GM19240 (cell line): ENCODE measurements around the gene TLE4.
"Not testable (repeated sequence)": the region's sequence is repeated elsewhere in the genome, so short reads cannot be mapped to it uniquely, and the experiment has no call there.

ENCODE experiments used
- DNase-seq: peaks from one replicate; pipeline ENCODE4 v3.0.0; 2011; ENCODE audit warnings: low spot score; ENCODE audit not compliant: insufficient read length

The TLE4 gene

DNA sequence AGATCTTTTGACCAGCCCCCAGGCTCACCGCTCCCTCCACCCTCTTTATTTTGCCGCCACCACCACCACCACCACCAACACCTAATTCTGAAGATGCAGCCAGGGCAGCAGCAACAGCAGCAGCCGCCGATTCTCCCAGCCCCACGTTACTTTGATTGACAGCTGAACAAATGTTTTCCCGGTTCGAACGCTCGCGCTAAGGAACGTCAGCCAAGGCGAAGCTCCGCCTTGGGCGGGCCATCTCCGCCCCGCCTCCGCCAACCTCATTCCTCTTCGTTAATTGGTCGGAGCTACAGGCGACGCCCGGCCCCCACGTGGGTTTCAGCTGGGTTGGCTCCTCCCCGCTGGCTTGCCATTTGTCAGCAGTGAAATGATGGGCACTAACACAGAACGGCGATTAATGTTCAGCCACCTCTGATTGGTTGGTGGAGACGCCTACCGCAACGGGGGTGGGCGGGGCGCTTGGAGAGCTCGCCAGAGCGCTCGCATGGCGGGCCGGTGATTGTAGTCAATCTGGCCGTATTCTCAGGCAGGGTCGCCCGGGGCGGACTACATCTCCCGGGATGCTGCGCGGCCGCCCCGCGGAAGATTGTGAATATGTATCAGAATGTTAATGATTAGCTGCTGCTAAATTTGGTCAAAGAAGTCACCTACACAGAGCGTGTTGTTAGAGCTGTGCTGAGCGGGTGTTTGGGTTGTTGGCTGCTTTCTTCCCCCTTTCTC, at the start of gene TLE4:
TSS of gene TLE4 (plus strand) at position 657 of the 723 bp plus-strand sequence. CDS start 826 bp downstream, outside the sequence.
- DNase-seq, result peak; percentile 69

DNA sequence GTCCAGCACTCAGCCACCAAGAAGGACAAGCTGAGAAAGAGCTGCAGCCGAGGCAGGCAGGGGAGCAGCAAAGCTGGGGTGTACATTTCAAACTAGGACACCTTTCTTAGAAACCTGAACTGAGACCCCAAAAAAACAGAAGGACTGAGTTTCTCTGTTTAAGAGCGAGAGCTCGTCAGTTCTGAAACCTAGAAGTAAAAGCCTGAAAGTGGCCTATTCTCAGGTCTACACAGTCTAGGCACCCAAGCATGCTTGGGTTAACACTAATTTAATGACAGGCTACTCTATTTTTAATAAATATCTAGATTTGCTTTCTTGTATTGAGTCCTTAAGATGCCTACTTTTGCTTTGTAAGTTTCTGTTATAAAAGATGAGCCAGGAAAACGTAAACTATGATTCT, 49.0 kb upstream of the TLE4 start:
- no peak for DNase-seq

DNA sequence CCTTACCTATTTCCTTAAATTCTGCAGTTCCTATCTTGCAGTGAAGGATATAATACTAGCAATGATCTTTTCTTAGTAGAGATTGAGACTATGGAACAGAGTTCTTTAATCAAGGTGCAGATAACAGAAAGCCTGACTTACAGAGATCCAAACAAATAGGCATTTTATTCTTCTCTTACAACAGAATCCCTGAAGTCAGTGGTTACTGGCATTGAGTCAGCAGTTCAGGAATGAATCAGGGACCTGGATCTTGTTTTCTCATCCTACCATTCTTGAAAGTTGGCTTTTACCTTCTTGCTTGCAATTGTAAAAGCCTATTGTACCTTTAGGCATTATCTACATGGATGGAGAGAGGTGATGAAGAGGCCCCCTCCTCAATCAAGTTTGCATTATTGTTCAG, 47.5 kb upstream of the TLE4 start:
- no peak for DNase-seq

DNA sequence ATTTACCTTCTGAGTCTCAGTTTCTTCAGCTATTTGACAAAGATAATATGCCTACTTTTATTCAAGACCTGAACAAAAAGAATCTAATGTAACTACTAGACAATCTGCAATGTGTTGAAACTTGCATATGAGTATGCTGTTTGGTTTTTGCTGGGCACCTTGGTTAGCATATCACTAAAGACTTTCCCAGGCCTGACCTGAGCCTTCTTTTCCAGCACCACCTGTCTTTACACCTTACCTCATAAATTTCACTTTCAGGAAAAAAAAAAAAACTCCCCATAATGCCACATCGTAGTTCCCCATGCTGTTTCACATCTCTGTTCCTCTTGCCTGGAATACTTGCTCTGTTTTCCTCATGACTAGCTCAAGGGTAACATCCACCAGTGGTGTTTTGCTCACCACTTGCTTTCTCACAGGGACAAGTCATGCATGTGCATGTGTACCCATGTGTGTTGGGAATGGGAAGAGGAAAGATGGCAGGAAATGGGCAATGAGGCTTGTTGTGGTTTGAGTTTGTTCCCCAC, 45.6 kb upstream of the TLE4 start:
- no peak for DNase-seq

DNA sequence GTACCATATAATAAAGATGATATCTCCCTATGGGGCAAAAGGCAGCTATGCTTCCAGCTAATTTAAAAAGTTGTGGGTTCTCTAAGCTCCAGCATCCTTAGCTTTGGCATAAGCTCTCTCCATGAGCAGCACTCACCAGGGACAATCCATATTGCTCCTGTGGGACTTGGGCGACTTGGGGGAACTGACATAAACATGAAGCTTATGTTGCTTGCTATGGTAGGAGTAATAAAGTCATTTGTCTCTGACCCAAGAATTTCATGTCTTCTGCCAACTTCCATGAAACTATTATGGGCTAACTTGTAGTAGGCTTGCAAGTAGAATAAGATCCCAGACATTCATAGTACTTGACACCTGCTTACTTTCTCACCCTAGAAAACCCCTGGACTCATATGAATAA, 36.2 kb upstream of the TLE4 start:
- no peak for DNase-seq

DNA sequence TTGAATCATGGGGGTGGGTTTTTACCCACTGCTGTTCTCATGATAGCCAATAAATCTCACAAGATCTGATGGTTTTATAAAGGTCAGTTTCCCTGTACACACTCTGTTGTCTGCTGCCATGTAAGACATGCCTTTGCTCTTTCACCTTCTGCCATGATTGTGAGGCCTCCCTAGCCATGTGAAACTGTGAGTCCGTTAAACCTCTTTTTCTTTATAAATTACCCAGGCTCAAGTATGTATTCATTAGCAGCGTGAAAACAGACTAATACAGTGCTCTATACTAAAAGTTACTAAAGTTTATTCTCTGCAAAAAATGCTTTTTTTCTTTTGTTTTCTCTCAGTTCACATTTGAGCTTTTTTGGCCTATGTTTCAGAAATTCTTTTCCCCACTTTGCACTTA, 33.9 kb upstream of the TLE4 start:
- no peak for DNase-seq

DNA sequence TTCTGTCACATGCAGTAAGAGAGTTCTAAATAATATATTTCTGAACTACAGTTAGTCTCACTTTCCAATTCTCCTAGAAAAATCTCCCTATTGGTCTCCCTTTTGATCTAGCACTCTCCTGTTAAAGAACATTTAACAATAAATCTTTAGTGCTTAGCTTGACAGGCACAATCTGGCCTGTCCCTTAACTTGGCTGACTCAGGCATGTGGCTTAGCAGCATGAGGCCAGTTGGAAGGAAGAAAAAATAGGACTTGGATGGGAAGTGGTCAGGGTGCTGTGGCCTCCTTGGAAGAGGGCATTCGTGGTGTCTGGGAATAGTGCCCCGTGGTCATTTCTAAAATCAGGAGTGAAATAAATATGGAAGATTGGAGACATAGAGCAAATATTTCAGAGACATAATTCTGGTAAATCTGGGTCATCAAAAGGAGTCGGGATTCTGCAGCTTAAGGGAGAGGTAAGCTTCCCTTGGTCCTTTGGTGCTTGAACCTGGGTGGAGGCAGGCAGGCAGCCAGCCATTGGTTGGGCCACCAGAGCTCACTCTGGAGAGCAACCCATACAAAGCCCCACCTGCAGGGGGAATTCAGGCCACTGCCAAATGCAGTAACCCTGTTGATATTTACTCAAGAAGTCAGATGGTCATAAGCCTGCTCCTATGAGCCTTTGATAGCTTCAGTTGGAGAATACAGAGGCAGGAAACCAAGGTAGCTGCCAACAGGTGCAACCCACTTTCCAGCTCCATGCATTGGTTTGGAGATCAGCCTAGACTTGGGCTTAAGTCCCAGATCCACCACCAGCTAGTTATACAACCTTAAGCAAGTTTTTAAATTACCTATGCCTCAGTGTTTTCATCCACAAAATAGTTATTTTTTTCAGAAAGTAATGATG, 28.8 kb upstream of the TLE4 start:
- DNase-seq, result no peak

DNA sequence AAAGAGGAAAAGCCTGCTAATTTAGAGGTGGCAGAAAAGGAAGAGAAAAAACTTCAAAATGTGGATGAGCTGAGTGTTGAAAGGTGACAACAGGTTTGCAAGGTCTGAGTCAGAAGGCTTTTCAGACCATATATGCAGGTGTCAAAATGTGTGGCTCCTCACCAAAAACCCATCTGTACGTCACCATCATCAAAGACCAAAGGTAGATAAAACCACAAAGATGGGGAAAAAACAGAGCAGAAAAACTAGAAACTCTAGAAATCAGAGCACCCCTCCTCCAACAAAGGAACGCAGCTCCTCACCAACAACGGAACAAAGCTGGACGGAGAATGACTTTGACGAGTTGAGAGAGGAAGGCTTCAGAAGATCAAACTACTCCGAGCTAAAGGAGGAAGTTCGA, 27.4 kb upstream of the TLE4 start:
- DNase-seq, result not testable (repeated sequence)

DNA sequence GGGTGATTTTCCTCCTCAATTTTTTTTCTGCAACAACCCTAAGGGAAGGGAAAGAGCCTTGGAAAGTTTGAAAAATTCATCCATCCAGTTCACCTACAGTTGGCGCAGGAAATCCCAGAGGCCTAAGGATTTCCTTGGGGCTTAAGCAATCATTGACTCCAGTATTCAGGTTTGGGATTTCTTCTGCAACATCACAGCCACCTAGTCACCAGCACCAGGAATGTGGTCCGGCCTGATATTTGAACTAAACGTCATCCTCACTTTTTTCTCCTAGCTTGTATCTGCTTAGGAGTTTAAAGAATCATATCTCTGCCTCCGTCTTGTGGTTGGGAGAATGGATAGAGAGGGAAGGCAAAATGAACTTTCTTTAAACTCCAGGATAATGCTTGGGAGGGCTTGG, 20.2 kb upstream of the TLE4 start:
- DNase-seq, result no peak

DNA sequence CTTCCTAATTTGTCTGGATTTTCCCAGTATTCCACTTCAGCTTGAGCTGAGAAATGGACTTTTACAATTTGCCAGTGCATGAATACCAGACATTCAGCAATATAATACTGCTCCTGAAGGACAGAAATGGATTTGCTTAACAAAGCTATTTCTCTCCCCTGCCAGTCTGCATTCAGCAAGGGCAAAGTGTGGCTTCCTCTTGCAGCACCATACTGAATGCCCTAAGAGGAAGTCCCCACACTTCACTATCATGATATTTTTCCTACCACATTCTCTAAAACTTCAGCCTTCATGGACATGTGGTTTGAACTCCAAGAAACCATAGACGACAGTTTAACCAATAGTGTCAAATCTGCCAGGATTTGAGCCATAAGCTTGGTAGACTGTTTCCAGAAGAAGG, 19.8 kb upstream of the TLE4 start:
- DNase-seq, result no peak

DNA sequence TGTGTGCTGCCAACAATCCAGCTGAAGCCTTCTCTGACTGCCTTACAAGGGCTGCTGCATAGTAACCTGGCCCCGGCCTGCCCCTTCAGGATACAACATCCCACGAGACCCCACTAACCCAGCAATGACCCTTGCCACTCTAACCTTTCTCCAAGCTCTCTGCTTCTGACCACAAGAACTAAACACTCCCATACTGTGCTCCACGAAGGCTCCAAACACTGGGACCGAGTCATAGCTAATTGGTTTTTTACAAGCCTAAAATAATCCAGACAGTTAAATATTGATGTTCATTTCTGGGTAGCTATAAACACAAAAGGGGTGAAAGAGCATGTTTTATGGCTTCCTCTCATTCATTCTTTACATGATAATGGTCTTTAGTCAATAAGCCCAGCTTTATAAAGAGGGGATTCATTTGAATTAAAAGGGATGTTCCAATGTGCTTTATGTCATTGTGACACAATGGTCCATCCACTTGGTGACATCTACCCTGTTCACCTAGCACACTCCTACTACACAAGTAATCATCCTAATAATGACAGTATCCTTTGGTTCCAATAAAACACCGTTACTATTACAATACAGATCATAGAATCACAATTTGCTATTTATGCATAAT, 16.2 kb upstream of the TLE4 start:
- no peak for DNase-seq

DNA sequence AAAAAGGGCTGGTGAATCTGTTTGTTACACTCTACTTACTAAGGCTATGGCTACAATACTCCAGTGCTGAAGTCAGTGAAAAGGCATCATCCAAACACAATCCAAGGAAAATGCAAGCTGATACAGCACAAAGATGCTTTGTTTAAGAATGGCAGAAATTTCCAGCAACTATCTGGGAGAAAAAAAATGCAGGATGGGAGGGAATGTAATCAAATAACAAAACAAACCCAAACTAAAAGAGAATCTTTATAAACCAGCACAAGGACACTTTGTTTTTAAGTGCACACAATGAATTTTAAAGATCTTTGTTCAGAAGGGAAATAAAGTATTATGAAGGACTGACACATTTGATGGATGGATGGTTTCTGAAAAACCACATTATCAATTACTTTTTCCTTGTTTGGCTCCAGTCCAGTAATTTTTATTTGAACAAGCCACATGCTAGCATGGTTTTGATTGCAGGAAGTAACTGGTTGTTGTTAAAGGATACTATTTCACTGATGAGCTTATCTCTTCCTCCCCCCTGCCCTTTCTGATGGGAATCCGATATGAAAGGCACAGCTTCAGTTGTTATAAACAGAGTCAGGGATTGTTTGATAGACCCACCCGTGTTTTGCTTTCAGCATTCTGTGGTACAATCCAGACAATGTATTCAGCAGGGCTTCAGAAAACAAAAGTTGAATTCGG, 12.1 kb upstream of the TLE4 start:
- DNase-seq, result no peak

DNA sequence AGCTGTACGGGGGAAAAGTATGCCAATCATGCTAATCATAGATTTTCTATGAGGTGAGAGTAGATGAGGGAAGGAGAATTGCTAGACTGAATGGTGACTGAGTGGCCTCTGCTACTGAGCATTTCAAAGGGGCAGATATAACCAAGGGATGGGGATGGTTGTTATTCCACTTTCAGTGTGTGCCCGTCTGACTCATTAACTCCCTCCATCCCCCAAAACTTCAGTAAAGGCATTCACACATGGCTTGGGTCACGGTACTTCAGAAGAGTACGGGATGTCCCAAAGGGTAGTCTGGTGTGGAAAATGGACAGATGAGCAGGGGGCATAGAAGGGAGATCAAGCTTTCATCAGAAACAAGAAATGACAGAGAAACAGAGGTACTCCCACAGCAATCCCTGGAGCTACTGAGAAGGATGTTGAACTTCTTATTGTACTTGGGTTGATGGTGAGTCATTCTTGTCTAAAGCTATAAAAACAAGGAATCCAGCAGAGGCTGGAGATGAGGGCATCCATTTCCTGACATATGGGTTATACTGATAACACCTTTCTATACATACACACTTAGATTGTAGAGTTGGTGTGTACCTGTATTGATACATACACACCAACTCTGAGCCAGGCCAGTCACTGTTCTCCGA, 8.9 kb upstream of the TLE4 start:
- DNase-seq, result no peak

DNA sequence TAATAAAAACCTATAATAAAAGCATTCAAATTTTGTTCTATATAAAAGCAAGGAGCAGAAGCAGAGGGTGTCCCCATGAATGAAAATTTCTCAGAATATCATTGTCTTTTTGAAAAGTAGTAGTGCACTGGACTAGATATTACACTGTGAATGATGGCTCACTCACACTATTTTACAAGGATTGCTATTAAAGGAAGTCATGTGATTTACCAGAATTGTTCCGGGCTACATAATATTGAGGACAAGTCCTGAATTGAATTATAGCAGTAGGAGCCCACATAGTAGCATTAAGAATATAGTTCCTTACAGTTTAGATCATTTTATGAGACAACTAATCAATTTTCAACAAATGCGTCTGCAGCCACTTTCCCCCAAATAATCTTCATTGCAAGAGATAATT, 7.7 kb upstream of the TLE4 start:
- no peak for DNase-seq

DNA sequence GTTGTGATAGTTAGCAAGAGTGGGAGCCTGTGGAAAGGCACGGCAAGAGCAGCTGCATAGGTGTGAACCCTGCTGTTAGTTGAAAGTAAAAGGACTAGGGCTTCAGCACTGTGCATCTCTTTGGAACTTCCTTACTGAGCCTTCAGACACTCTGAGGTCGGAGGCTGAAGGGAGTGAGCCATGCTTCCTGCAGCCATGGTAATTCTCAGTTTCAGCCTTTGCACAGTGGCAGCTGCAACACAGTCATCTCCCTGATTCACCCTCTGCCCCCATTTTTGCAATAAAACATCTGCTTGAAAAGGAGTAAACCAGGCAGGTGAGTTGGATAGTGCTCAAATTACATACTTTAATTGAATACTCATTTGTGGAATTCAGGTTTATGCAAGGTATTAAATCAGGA, 6.5 kb upstream of the TLE4 start:
- DNase-seq, result no peak

DNA sequence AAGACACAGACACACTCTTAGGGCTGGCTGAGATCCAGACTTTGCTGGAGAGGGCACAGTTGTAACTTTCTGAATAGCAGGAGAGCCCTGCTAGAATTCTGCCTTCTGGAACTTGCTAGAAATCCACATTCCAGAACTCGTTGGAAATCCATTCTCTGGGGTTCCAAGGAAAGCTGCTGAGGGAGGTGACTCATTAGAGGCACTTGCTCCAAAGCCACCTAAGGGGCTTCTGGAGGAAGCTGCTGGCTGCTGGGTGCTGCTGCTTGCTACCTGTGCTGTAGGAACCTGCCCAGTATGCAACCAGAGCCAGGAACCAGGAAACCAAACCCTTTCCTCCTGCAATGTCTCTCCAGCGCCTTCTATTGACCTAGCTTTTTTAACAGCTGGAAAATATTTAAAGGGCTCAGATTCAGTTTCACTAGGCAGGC, 4.1 kb upstream of the TLE4 start:
- DNase-seq, result no peak

DNA sequence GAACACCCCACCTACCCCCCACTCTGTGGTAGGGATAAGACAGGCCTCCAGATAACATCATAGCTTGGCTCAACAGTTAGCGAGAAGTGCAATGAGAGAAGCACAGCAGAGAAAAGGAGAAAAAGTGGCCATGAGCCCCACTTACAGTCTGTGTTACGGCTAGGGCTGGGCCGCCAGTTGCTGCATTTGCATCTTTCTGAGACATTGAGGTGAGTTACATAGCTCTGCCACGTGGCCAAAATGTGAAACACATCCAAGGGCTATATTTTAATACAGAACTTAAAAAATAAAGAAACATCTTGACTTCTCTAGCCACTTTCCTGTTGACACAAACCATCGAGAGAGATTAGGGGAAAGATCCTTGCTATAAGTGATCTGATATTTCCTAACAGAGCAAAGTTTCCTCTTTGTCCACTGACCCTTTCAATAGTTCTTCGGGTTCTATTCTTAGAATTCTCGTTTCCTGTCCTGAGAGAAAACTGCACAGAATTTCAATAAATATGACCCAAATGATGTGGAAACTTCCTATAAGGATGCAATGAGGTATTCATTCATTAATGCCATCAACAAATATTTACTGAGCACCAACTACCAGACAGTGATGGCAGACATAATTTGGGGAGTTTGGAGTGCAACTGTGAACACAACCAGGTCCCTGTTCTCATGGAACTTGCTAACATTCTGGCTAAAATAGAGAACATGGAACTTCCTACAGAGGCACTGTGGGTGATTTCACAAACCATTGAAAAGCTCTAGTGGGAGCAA, 3.2 kb upstream of the TLE4 start:
- DNase-seq, result no peak

DNA sequence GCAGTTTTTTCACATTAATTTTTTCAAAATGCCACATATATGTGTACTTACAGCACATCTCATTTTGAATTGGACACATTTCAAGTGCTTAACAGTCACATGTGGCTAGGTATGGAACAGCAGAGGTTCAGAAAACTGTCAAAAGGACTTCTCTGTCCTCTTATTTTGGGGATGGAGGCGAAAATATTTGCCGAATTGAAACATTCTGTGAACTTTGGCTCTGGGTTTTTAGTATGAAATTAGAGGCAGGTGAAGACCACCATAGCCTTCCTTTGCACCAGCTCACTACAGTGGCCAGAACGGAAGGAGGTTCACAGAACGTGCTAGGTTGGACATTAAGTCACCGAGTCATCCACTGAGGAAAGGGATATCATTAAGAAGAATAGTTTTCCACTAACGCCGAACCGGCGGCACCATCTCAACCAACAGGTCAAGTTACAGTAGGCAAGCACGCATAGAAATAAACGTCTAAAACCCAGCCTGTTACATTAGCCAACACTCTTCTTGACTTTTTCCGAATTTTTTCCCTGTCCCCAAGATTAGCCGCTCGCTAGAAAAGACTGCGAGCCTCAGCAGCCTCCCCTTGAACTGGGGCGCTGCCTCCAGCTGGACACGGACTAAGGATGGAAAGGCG, 1.8 kb upstream of the TLE4 start:
- no peak for DNase-seq

DNA sequence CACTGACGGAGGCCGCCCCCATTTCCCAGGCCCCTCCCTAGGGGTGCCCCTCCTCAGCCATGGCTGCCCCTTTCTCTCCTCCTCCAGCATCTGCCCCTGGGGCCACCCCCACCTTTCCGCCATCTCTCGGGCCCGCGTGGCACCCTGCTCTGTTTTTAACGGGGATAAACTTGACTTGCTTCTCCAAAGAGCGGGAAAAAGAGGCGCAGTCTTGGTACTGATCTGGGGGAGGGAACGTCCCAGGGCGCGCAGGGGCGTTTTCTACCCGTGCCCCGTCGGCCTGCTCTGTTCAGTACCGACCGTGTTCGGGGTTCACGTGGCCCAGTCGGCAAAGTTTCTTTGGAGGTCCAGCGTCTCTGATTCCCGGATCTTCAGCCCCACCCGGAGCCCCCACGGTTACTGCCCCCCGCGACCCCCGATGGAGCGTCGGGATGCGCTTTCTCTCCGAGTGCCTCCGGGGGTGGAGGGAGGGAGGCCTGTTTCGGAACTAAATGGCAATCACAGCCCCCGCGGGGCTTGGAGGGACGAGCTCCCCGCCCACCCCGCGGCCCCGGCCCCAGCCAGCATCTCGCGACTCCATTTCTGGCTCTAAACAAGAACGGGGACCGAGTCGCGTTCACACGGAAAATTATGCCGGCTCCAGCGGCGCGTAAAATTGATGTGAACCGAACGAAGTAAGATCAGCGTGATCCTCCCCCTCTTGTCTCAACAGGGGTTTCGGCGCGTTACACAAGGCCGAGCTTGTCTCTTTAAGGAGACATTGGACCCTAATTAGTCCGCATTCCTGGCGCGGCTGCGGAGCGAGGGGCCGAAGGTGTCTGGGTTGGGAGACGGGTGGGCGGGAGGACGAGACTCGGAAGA, 1.1 kb upstream of the TLE4 start:
- no peak for DNase-seq
